Astrocyte (in vitro differentiated cells and primary cell): ENCODE results near the gene FAM25G. TPM values are rescaled to one million over a fixed set of nuclear protein-coding genes. Genes with fewer than 3 reads are reported as not detected.

Source experiments
- DNase-seq: peaks from one replicate; pipeline ENCODE4 v3.0.0-alpha.2; 2010; ENCODE audit warnings: low read depth
- FAIRE-seq: peaks from 2 replicates; lab custom pipeline; 2011; peaks lifted over from hg19 to GRCh38; lab: Jason Lieb, UNC
- H2AFZ ChIP-seq: 2 replicates; pipeline ENCODE4 v1.6.0; 2012; ENCODE audit warnings: low read depth, low read length, inconsistent platforms
- H3K27ac ChIP-seq: 2 replicates; pipeline ENCODE4 v1.5.1; 2011; ENCODE audit warnings: low read depth, low read length, inconsistent platforms
- H3K27me3 ChIP-seq: 2 replicates; pipeline ENCODE4 v1.6.0; 2011; ENCODE audit warnings: low read length, inconsistent platforms; ENCODE audit not compliant: insufficient read depth
- H3K36me3 ChIP-seq: 2 replicates; pipeline ENCODE4 v1.5.1; 2011; ENCODE audit warnings: low read length, inconsistent platforms; ENCODE audit not compliant: insufficient read depth
- H3K4me1 ChIP-seq: 2 replicates; pipeline ENCODE4 v1.5.1; 2011; ENCODE audit warnings: low read length, inconsistent platforms; ENCODE audit not compliant: insufficient read depth
- H3K4me2 ChIP-seq: 2 replicates; pipeline ENCODE4 v1.6.0; 2012; ENCODE audit warnings: low read length, inconsistent platforms
- H3K4me3 ChIP-seq: 2 replicates; pipeline ENCODE4 v1.5.1; 2011; ENCODE audit warnings: low read depth, mild to moderate bottlenecking, low read length, inconsistent platforms; ENCODE audit not compliant: insufficient read depth
- H3K79me2 ChIP-seq: 2 replicates; pipeline ENCODE4 v1.6.0; 2012; ENCODE audit warnings: mild to moderate bottlenecking, low read length, inconsistent platforms; ENCODE audit not compliant: insufficient read depth
- H3K9ac ChIP-seq: 2 replicates; pipeline ENCODE4 v1.6.0; 2012; ENCODE audit warnings: mild to moderate bottlenecking, low read length, inconsistent platforms
- H3K9me3 ChIP-seq: 2 replicates; pipeline ENCODE4 v1.5.1; 2012; ENCODE audit warnings: low read depth, mild to moderate bottlenecking, low read length, inconsistent platforms; ENCODE audit not compliant: insufficient read depth
- H4K20me1 ChIP-seq: 2 replicates; pipeline ENCODE4 v1.6.0; 2012; ENCODE audit warnings: low read length, inconsistent platforms; ENCODE audit not compliant: insufficient read depth
- H3K27ac Mint-ChIP-seq: one replicate; pipeline ENCODE4 v1.8.0; 2021; ENCODE audit warnings: mild to moderate bottlenecking, mixed read lengths; ENCODE audit not compliant: unreplicated experiment
- H3K27me3 Mint-ChIP-seq: one replicate; pipeline ENCODE4 v1.8.0; 2021; ENCODE audit warnings: low read depth, mixed read lengths; ENCODE audit not compliant: unreplicated experiment
- H3K36me3 Mint-ChIP-seq: one replicate; pipeline ENCODE4 v1.8.0; 2021; ENCODE audit warnings: low read depth, mixed read lengths; ENCODE audit not compliant: unreplicated experiment
- H3K4me1 Mint-ChIP-seq: one replicate; pipeline ENCODE4 v1.8.0; 2021; ENCODE audit warnings: low read depth, mixed read lengths; ENCODE audit not compliant: unreplicated experiment
- H3K4me3 Mint-ChIP-seq: one replicate; pipeline ENCODE4 v1.8.0; 2021; ENCODE audit warnings: mild to moderate bottlenecking, moderate library complexity, mixed read lengths; ENCODE audit not compliant: unreplicated experiment
- H3K9me3 Mint-ChIP-seq: one replicate; pipeline ENCODE4 v1.8.0; 2021; ENCODE audit warnings: mild to moderate bottlenecking, mixed read lengths; ENCODE audit not compliant: unreplicated experiment
- EZH2 ChIP-seq: IDR thresholded peaks from 2 replicates; pipeline ENCODE4 v1.6.1; 2012; ENCODE audit warnings: mild to moderate bottlenecking, low read length, inconsistent platforms; ENCODE audit not compliant: insufficient read depth
- total RNA-seq: library from RNA; stranded (reverse); gene quantifications from 2 replicates; pipeline ENCODE4 v1.2.1, GENCODE V29; 2021
- TF ChIP-seq, protein P1 (sequence below): IDR thresholded peaks from 2 replicates; pipeline ENCODE4 v1.5.1; 2011; ENCODE audit warnings: low read depth, mild to moderate bottlenecking, inconsistent platforms, low read length, moderate library complexity; ENCODE audit not compliant: insufficient read depth

The FAM25G gene
- total RNA-seq, 1 donor from 2014 or later = not detected

DNA sequence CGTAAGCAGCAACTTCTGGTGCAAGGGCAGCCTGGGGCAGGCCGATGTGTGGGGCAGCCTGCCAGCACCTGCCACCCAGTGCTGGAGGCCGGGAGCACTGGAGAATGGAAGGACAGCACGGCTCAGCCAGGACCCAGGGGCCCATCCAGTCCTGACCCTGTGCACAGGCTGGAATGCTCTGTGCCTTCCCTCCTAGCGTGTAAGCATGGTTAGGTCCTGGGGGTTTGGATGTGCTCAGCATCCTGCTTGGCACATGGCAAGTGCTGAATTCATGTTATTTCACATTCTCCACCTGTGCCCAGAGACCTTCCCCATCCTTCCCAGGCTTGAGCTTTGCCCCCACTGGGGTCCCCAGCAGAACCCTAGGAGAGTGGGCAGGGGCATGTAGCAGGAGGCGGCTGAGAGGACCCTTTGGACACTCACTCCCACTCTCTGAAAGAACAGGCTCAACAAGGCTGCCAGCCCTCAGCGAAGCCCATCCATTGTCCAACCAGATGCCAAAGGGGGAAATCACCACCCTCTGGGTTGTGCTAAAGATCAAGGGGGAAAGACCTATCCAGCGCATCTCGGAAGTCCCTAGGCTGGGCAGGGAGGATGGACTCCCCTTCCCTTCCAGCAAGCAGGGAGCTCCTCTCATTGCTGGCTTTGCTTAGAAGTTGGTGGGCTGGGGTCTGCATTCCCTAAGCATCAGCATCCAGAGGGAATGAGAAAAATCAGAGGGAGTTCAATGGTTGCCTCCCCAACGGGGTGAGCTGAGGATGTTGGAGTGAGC, 37.3 kb downstream of the FAM25G start:
- Histone ChIP-seq H3K9ac (no peak overlapping the region), H3K9me3 (no peaks in the 10 kb centered on the region), H3K4me1 (peaks cover 8% of the 10 kb centered on the region), H4K20me1 (no peaks in the 10 kb centered on the region), H3K79me2 (no peaks in the 10 kb centered on the region), H3K27me3 (no peaks in the 10 kb centered on the region), H3K36me3 (no peaks in the 10 kb centered on the region), H3K4me2 (no peak overlapping the region), H3K4me3 (no peak overlapping the region), H2AFZ (no peak overlapping the region), H3K27ac (no peak overlapping the region)
- Mint-ChIP-seq H3K9me3 (peaks cover 2% of the 10 kb centered on the region), H3K36me3 (no peaks in the 10 kb centered on the region), H3K4me1 (peaks cover 17% of the 10 kb centered on the region), H3K27ac (no peak overlapping the region), H3K27me3 (peaks cover 19% of the 10 kb centered on the region), H3K4me3 (no peak overlapping the region)
- no peak for DNase-seq
- TF ChIP-seq EZH2 = no peak
- TF ChIP-seq, protein P1, sequence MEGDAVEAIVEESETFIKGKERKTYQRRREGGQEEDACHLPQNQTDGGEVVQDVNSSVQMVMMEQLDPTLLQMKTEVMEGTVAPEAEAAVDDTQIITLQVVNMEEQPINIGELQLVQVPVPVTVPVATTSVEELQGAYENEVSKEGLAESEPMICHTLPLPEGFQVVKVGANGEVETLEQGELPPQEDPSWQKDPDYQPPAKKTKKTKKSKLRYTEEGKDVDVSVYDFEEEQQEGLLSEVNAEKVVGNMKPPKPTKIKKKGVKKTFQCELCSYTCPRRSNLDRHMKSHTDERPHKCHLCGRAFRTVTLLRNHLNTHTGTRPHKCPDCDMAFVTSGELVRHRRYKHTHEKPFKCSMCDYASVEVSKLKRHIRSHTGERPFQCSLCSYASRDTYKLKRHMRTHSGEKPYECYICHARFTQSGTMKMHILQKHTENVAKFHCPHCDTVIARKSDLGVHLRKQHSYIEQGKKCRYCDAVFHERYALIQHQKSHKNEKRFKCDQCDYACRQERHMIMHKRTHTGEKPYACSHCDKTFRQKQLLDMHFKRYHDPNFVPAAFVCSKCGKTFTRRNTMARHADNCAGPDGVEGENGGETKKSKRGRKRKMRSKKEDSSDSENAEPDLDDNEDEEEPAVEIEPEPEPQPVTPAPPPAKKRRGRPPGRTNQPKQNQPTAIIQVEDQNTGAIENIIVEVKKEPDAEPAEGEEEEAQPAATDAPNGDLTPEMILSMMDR = no peak
- FAIRE-seq = no peak

DNA sequence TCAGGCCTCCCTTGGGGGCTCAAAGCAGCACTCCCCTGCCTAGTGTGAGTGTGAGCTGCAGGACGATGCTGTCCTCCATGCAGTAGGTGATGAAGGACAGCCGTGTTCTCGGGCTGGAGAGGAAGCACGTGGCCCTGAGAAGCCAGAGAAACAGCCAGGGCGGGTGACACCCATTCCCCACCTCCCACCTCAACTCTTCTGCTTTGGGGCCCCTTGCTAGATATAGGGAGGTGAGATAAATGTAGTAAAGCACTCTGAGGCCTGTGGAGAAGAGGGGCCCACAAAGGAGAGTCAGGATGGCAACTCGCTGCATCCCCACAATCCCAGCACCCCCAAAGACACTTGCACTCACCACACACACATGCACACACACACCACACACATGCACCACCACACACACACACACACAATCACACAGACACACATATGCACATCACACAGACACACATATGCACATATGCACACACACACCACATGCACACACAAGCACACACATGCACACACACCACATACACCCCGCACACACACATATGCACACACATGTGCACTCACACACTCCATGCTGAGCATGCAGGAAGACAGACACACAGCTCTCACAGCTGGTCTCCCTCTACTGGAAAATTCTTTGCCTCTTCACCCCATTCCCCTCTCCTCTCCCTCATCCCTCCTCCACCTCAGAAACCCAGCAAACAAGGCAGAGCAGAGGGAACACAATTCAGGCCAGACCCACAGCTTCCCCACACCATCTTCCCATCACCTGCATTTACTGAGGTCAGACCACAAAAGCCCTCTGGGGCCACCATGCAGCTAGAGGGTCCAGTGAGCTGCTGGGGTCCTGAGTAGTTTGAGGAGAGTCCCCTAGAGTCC, 38.1 kb downstream of the FAM25G start:
- Histone ChIP-seq H3K9ac (no peak overlapping the region), H3K4me2 (no peak overlapping the region), H3K4me1 (peaks cover 3% of the 10 kb centered on the region), H3K4me3 (no peak overlapping the region), H4K20me1 (no peaks in the 10 kb centered on the region), H3K79me2 (no peaks in the 10 kb centered on the region), H3K36me3 (no peaks in the 10 kb centered on the region), H3K27ac (no peak overlapping the region), H2AFZ (no peak overlapping the region), H3K27me3 (no peaks in the 10 kb centered on the region), H3K9me3 (no peaks in the 10 kb centered on the region)
- Mint-ChIP-seq H3K4me1 (peaks cover 9% of the 10 kb centered on the region), H3K27ac (no peak overlapping the region), H3K9me3 (peaks cover 5% of the 10 kb centered on the region), H3K4me3 (no peak overlapping the region), H3K36me3 (no peaks in the 10 kb centered on the region), H3K27me3 (peaks cover 19% of the 10 kb centered on the region)
- FAIRE-seq (no peak), DNase-seq (no peak)
- TF ChIP-seq, protein P1 = no peak
- TF ChIP-seq EZH2 = no peak
